Type B pancreatic cell (in vitro differentiated cells): ENCODE results near the gene ANGPTL4. TPM values are rescaled to one million over a fixed set of nuclear protein-coding genes. Genes with fewer than 3 reads are reported as not detected.

Experiments used
- DNase-seq: peaks from one replicate; pipeline ENCODE4 v3.0.0; 2021; ENCODE audit warnings: mixed read lengths; ENCODE audit not compliant: unreplicated experiment; ENCODE audit errors: extremely low spot score
- H3K27ac Mint-ChIP-seq: 2 replicates; pipeline ENCODE4 v1.8.0; 2021; ENCODE audit warnings: mild to moderate bottlenecking, mixed read lengths
- H3K27me3 Mint-ChIP-seq: 2 replicates; pipeline ENCODE4 v1.8.0; 2021; ENCODE audit warnings: mixed read lengths
- H3K36me3 Mint-ChIP-seq: 2 replicates; pipeline ENCODE4 v1.8.0; 2021; ENCODE audit warnings: mixed read lengths
- H3K4me1 Mint-ChIP-seq: one replicate; pipeline ENCODE4 v1.8.0; 2021; ENCODE audit warnings: mixed read lengths; ENCODE audit not compliant: unreplicated experiment
- H3K4me3 Mint-ChIP-seq: 2 replicates; pipeline ENCODE4 v1.8.0; 2021; ENCODE audit warnings: mild to moderate bottlenecking, mixed read lengths
- H3K9me3 Mint-ChIP-seq: 2 replicates; pipeline ENCODE4 v1.8.0; 2021; ENCODE audit warnings: mixed read lengths
- total RNA-seq: library from RNA; stranded (reverse); gene quantifications from 2 replicates; pipeline ENCODE4 v1.2.1, GENCODE V29; 2021; ENCODE audit warnings: low replicate concordance
- TF ChIP-seq, protein P1 (sequence below): fragments of 200-600 bp; sonication (generic); conservative IDR thresholded peaks from 2 replicates; pipeline ENCODE4 v1.5.0; 2021; ENCODE audit warnings: antibody characterized with exemption, mild to moderate bottlenecking

ANGPTL4 gene
- total RNA-seq, 1 donor from 2014 or later, result 4.7 TPM

DNA sequence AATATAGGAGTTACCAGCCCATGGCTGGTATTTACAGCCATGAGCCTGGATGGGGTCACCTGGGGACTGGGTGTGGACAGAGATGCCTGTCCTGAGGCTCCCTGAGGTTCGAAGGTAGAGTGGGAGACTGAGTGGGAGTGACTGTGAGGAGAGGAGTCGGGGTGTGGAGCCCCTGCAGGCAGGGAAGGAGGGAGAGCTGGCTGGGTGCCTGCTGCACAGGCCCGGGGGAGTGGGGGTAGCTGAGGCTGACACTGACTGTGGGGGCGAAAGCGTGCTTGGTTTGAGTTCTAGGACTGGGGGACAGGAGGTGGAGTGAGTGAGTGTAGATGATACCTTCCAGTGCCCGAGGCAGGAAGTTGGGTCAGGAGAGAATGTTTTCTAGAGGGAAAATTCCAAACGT is 33.3 kb downstream of the ANGPTL4 start:
- Mint-ChIP-seq H3K9me3 (no peaks in the 10 kb centered on the region), H3K4me1 (peaks cover 15% of the 10 kb centered on the region), H3K27me3 (no peaks in the 10 kb centered on the region), H3K4me3 (peak overlapping the region; percentile 58), H3K27ac (peak overlapping the region; percentile 94), H3K36me3 (peaks cover 9% of the 10 kb centered on the region)
- TF ChIP-seq, protein P1, sequence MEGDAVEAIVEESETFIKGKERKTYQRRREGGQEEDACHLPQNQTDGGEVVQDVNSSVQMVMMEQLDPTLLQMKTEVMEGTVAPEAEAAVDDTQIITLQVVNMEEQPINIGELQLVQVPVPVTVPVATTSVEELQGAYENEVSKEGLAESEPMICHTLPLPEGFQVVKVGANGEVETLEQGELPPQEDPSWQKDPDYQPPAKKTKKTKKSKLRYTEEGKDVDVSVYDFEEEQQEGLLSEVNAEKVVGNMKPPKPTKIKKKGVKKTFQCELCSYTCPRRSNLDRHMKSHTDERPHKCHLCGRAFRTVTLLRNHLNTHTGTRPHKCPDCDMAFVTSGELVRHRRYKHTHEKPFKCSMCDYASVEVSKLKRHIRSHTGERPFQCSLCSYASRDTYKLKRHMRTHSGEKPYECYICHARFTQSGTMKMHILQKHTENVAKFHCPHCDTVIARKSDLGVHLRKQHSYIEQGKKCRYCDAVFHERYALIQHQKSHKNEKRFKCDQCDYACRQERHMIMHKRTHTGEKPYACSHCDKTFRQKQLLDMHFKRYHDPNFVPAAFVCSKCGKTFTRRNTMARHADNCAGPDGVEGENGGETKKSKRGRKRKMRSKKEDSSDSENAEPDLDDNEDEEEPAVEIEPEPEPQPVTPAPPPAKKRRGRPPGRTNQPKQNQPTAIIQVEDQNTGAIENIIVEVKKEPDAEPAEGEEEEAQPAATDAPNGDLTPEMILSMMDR, result no peak
- no peak for DNase-seq

DNA sequence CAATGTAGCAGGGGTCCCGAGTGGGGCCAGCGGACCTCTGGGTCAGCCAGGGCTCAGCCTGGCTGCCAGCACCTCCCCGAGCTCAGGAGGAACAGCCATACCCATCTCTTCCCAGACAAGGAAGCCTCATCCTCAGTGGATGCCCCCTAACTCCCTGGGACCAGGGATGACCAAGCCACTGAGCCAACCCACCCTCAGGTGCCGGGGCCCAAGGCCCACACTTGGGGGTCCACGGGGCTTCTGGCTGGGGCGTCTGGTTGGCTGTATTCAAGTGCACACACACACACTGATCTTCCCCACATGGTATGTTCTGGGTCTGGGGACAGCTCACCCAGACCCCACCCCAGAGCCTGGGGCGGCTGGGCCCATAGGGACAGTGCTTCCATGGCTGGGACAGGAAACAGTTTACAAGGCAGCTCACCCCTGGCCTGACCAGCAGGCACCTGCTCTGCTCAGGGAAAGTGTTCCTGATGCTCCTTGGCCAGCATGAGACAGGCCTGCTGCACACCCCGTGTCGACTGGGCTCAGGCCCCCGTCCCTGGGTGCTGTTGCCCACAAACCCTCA is 33.9 kb downstream of the ANGPTL4 start:
- Mint-ChIP-seq H3K27me3 (no peaks in the 10 kb centered on the region), H3K9me3 (no peaks in the 10 kb centered on the region), H3K36me3 (peaks cover 9% of the 10 kb centered on the region), H3K27ac (peak overlapping the region; percentile 94), H3K4me1 (peaks cover 14% of the 10 kb centered on the region), H3K4me3 (no peak overlapping the region)
- no peak for DNase-seq
- TF ChIP-seq, protein P1, result no peak

DNA sequence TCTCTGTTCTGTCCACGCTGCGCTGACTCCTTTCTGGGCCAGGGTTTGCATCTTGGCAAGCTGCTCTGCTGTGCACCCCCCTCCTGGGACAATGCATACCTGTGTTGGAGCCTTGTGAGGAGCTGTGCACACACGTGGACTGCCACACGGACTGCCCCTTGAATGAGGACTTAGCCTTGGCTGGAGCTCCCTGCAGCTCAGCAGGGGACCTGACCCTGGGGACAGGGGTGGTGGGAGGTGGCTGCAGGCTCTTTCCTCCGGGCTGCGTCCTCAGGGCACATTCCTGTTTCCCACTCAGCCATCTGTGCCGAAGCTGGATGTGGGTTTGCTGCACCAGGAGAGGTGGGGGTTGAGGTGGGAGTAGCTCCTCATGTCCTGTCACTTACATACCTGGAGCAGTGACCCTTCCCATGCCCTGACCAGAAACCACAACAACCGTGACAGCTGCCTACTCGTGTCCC is 34.4 kb downstream of the ANGPTL4 start:
- Mint-ChIP-seq H3K4me3 (no peak overlapping the region), H3K4me1 (peaks cover 10% of the 10 kb centered on the region), H3K9me3 (no peaks in the 10 kb centered on the region), H3K27ac (no peak overlapping the region), H3K36me3 (peaks cover 9% of the 10 kb centered on the region), H3K27me3 (no peaks in the 10 kb centered on the region)
- TF ChIP-seq, protein P1, result no peak
- DNase-seq, result no peak

DNA sequence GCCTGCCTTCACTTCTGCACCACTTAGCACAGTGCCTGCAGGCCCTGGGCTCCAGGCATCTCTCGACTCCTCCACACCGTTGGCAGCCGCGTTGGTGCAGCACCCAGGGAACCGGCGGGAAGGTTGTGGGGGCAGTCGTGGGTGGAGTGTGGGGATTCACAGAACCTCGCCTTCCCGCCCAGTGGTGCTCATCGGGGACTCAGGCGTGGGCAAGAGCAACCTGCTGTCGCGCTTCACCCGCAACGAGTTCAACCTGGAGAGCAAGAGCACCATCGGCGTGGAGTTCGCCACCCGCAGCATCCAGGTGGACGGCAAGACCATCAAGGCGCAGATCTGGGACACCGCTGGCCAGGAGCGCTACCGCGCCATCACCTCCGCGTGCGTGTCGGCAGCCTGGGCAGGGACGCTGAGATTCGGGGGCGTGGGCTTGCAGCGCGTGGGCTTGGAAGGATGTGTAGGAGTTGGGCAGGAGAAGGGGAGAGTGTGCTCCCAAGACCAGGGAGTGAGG is 35.8 kb downstream of the ANGPTL4 start:
- H3K27ac Mint-ChIP-seq, result no peak overlapping the region
- no peak overlapping the region for H3K4me3 Mint-ChIP-seq
- DNase-seq, result no peak
- no peaks in the 10 kb centered on the region for H3K27me3 Mint-ChIP-seq
- peaks cover 12% of the 10 kb centered on the region for H3K36me3 Mint-ChIP-seq
- peaks cover 10% of the 10 kb centered on the region for H3K4me1 Mint-ChIP-seq
- no peaks in the 10 kb centered on the region for H3K9me3 Mint-ChIP-seq
- TF ChIP-seq, protein P1, result no peak

DNA sequence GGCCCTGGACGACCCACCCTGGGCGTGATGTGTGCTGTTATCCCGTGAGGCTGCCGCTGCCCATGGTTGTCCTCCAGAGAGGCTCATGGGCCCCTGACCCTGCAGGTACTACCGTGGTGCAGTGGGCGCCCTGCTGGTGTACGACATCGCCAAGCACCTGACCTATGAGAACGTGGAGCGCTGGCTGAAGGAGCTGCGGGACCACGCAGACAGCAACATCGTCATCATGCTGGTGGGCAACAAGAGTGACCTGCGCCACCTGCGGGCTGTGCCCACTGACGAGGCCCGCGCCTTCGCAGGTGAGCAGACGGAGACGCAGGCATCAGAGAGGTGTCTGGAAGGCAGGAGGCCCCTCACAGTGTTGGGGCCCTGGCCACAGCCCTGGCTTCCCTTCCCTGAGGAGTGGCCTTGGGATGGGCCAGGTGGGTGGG is 38.0 kb downstream of the ANGPTL4 start:
- peaks cover 9% of the 10 kb centered on the region for H3K36me3 Mint-ChIP-seq

More for the DNA sequence above, 38.0 kb downstream of the ANGPTL4 start:
- Mint-ChIP-seq H3K4me1 (peaks cover 6% of the 10 kb centered on the region), H3K4me3 (no peak overlapping the region), H3K27ac (peak overlapping the region; percentile 34), H3K9me3 (no peaks in the 10 kb centered on the region), H3K27me3 (no peaks in the 10 kb centered on the region)
- TF ChIP-seq, protein P1, result no peak
- no peak for DNase-seq
